Lower lobe of right lung (tissue), 2 donors: Measurements from ENCODE around the gene GPC6. TPM values are rescaled to one million over a fixed set of nuclear protein-coding genes. Genes with fewer than 3 reads are reported as not detected.

Source experiments
- ATAC-seq, 2 donors: fragments of 200-7000 bp; cut with Tn5 transposase; one replicate each; pipeline ENCODE4 v1.9.1; 2020 to 2022; ENCODE audit warnings: mild to moderate bottlenecking in 2 of 2, moderate library complexity in 2 of 2
- DNase-seq: peaks from one replicate; pipeline ENCODE4 v3.0.0-alpha.2; 2020
- H3K27ac ChIP-seq: fragments of 200-600 bp; one replicate; pipeline ENCODE4 v1.8.0; 2022
- H3K27me3 ChIP-seq: fragments of 200-600 bp; one replicate; pipeline ENCODE4 v1.8.0; 2022; ENCODE audit warnings: low read depth
- H3K36me3 ChIP-seq: fragments of 200-600 bp; one replicate; pipeline ENCODE4 v1.8.0; 2022; ENCODE audit warnings: mild to moderate bottlenecking
- H3K4me1 ChIP-seq: fragments of 200-600 bp; one replicate; pipeline ENCODE4 v1.8.0; 2022
- H3K4me3 ChIP-seq: fragments of 200-600 bp; one replicate; pipeline ENCODE4 v1.8.0; 2022; ENCODE audit warnings: mild to moderate bottlenecking
- H3K9me3 ChIP-seq: fragments of 200-600 bp; one replicate; pipeline ENCODE4 v1.8.0; 2022
- CTCF ChIP-seq: fragments of 200-600 bp; IDR thresholded peaks from one replicate; pipeline ENCODE4 v1.8.0; 2022; ENCODE audit warnings: antibody characterized with exemption, mild to moderate bottlenecking
- intact Hi-C: fragments of 100-400 bp; cut with DNase I; formaldehyde crosslinking; loops from one replicate; pipeline ENCODE4 v1.11.0; 2022
- total RNA-seq: library from RNA; stranded (reverse); fragmentation: NEBNext Ultra II Directional; extraction: Animal tissue kit (Norgen Biotek cat#: 25700); gene quantifications from one replicate; pipeline ENCODE4 v1.2.1, GENCODE V29; 2021
- donor health status: DM: no; HTN: yes; CAD: no; lungs with severe emphysema.

Gene GPC6
- total RNA-seq, 1 donor from 2014 or later: 5.5 TPM

- Histone ChIP-seq H3K27ac (no peak overlapping the region), H3K4me3 (no peak overlapping the region), H3K36me3 (no peaks in the 10 kb centered on the region), H3K4me1 (no peaks in the 10 kb centered on the region), H3K9me3 (no peaks in the 10 kb centered on the region), H3K27me3 (no peaks in the 10 kb centered on the region)
- no peak for DNase-seq
- TF ChIP-seq CTCF: no peak
- intact Hi-C loops: no loop called here
- no peak for ATAC-seq
Measured at GRCh38 chr13:94454334-94454733, 1227.7 kb downstream of the GPC6 start.

DNA sequence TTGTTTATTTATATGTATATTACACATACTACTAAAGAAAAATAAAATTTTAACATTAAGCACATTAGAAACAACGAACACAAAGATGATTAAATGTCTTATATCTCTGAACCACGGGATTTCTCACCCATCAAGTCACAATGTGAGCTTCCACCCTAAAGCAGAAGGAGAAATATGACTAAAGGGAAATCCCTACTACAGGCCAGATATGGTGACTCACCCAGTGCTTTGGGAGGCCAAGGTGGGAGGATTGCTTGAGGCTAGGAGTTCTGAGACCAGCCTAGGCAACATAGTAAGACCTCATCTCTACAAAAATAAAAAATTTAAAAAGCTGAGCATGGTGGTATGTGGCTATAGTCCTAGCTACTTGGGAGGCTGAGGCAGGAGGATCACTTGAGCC lies 1228.3 kb downstream of the GPC6 start:
- H3K4me1 ChIP-seq: no peaks in the 10 kb centered on the region
- ATAC-seq (no peak), DNase-seq (no peak)
- no peaks in the 10 kb centered on the region for H3K27me3 ChIP-seq
- no peak overlapping the region for H3K27ac ChIP-seq
- no peaks in the 10 kb centered on the region for H3K36me3 ChIP-seq
- no peaks in the 10 kb centered on the region for H3K9me3 ChIP-seq
- intact Hi-C loops: no loop called here
- TF ChIP-seq CTCF: no peak
- H3K4me3 ChIP-seq: no peak overlapping the region

DNA sequence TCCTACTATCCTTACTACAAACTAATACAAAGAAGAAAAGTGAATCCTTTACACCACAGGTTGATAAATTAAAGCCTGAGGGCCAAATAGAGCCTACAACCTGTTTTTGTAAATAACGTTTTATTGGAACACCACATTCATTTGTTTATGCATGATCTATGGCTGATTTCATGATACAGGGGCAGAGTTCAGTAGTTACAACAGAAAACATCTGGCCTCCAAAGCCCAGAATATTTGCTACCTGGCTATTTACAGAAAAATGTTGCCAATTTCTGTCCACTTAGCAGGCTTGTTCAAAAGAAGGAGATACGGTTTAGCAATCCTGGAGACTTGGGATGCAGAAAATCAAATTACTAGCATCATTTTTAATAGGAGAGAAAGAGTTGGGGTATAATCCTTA lies 1228.8 kb downstream of the GPC6 start:
- Histone ChIP-seq H3K27ac (no peak overlapping the region), H3K4me1 (no peaks in the 10 kb centered on the region), H3K27me3 (no peaks in the 10 kb centered on the region), H3K4me3 (no peak overlapping the region), H3K36me3 (no peaks in the 10 kb centered on the region), H3K9me3 (no peaks in the 10 kb centered on the region)
- ATAC-seq (no peak), DNase-seq (no peak)
- intact Hi-C loops: no loop called here
- no peak for TF ChIP-seq CTCF
